H1 (cell line): Measurements from ENCODE around the gene PLEKHA5. TPM values are rescaled to one million over a fixed set of nuclear protein-coding genes. Genes with fewer than 3 reads are reported as not detected.

Experiments
- CTCF ChIA-PET: fragments of 300-600 bp; sonication (Branson Sonifier 250); formaldehyde crosslinking; loops from one replicate; lab custom pipeline; 2021; ENCODE audit not compliant: partially characterized antibody; lab: Charles Lee
- POLR2A ChIA-PET: fragments of 300-600 bp; sonication (Branson Sonifier 250); formaldehyde crosslinking; loops from one replicate; lab custom pipeline; 2021; ENCODE audit warnings: inconsistent platforms; ENCODE audit not compliant: partially characterized antibody; lab: Charles Lee
- DNase-seq, 2 experiments: peaks; one replicate each; pipeline versions ENCODE4 v3.0.0 to v3.0.0-alpha.2; 2010 to 2022; ENCODE audit warnings: low spot score in 2 of 2, low read depth in 1 of 2, mixed read lengths in 1 of 2
- FAIRE-seq: peaks from 2 replicates; lab custom pipeline; 2011; peaks lifted over from hg19 to GRCh38; lab: Jason Lieb, UNC
- H2AFZ ChIP-seq: 2 replicates; pipeline ENCODE4 v1.8.1; 2012; ENCODE audit warnings: low read length, inconsistent platforms
- H2AK5ac ChIP-seq: 2 replicates; pipeline ENCODE4 v1.6.1; 2013; ENCODE audit warnings: low read depth, low read length
- H2BK120ac ChIP-seq: replicated peaks from 2 replicates; pipeline ENCODE3; 2013; ENCODE audit warnings: low read depth, low read length, inconsistent platforms
- H2BK12ac ChIP-seq: 2 replicates; pipeline ENCODE4 v1.6.1; 2013; ENCODE audit warnings: low read depth, low read length
- H2BK15ac ChIP-seq: 2 replicates; pipeline ENCODE4 v1.6.1; 2013; ENCODE audit warnings: low read length
- H2BK20ac ChIP-seq: 2 replicates; pipeline ENCODE4 v1.6.1; 2013; ENCODE audit warnings: low read length
- H2BK5ac ChIP-seq: 2 replicates; pipeline ENCODE4 v1.6.1; 2013; ENCODE audit warnings: low read depth, low read length
- H3K14ac ChIP-seq: 2 replicates; pipeline ENCODE4 v1.6.1; 2013; ENCODE audit warnings: inconsistent platforms; ENCODE audit not compliant: insufficient read length
- H3K18ac ChIP-seq: 2 replicates; pipeline ENCODE4 v1.6.1; 2013; ENCODE audit warnings: low read length; ENCODE audit errors: extremely low read depth
- H3K23ac ChIP-seq: 2 replicates; pipeline ENCODE4 v1.6.1; 2013; ENCODE audit warnings: inconsistent platforms; ENCODE audit not compliant: insufficient read length
- H3K23me2 ChIP-seq: 2 replicates; pipeline ENCODE4 v1.6.1; 2013; ENCODE audit warnings: low read depth, low read length
- H3K27ac ChIP-seq: 2 replicates; pipeline ENCODE4 v1.6.1; 2011; ENCODE audit warnings: low read depth, low read length, inconsistent platforms
- H3K27me3 ChIP-seq, 4 experiments: replicated peaks in 1 of 4; 1 replicate in 1 of 4; 2 replicates in 3 of 4; pipeline versions ENCODE4 v1.6.1 to v1.8.1; 2011 to 2013; ENCODE audit warnings: low read length in 3 of 4, mild to moderate bottlenecking in 3 of 4, inconsistent platforms in 2 of 4, mixed read lengths in 2 of 4, moderate library complexity in 1 of 4; ENCODE audit not compliant: control insufficient read depth in 3 of 4, insufficient read depth in 3 of 4; ENCODE audit errors: extremely low read depth in 1 of 4
- H3K36me3 ChIP-seq, 4 experiments: 2 replicates each; pipeline versions ENCODE4 v1.6.1 to v1.8.1; 2011 to 2013; ENCODE audit warnings: mild to moderate bottlenecking in 4 of 4, low read length in 3 of 4, moderate library complexity in 2 of 4, control low read depth in 1 of 4, inconsistent platforms in 1 of 4; ENCODE audit not compliant: insufficient read depth in 4 of 4, control insufficient read depth in 2 of 4
- H3K4ac ChIP-seq: replicated peaks from 2 replicates; pipeline ENCODE3; 2013; ENCODE audit warnings: low read length, low read depth, mixed read lengths, inconsistent platforms; ENCODE audit not compliant: insufficient read length
- H3K4me1 ChIP-seq, 4 experiments: replicated peaks in 1 of 4; 1 replicate in 1 of 4; 2 replicates in 3 of 4; pipeline versions ENCODE4 v1.6.1 to v1.8.1; 2011 to 2013; ENCODE audit warnings: low read length in 3 of 4, inconsistent platforms in 2 of 4, mixed read lengths in 1 of 4; ENCODE audit not compliant: insufficient read depth in 4 of 4, control insufficient read depth in 3 of 4
- H3K4me2 ChIP-seq, 2 experiments: 2 replicates each; pipeline versions ENCODE4 v1.6.1 to v1.8.1; 2011 to 2013; ENCODE audit warnings: low read depth in 2 of 2, low read length in 2 of 2, control low read depth in 1 of 2, inconsistent platforms in 1 of 2, mild to moderate bottlenecking in 1 of 2; ENCODE audit not compliant: insufficient read depth in 1 of 2
- H3K4me3 ChIP-seq, 4 experiments: fragments of 200-600, 300-600 bp in 1 of 4; sonication (generic), shearing (Covaris generic), sonication (Bioruptor Twin) in 1 of 4; 2 replicates each; pipeline versions ENCODE4 v1.5.1 to v1.8.1; 2011 to 2016; ENCODE audit warnings: low read length in 4 of 4, low read depth in 3 of 4, control low read depth in 2 of 4, inconsistent platforms in 2 of 4, mild to moderate bottlenecking in 2 of 4, mixed read lengths in 1 of 4, moderate library complexity in 1 of 4; ENCODE audit not compliant: insufficient read depth in 2 of 4; ENCODE audit errors: extremely low read depth in 1 of 4
- H3K56ac ChIP-seq: replicated peaks from 2 replicates; pipeline ENCODE3; 2013; ENCODE audit warnings: low read depth, mild to moderate bottlenecking, mixed read lengths, low read length, inconsistent platforms; ENCODE audit not compliant: insufficient read length
- H3K79me1 ChIP-seq: 2 replicates; pipeline ENCODE4 v1.6.1; 2013; ENCODE audit warnings: low read depth, low read length, control low read depth
- H3K79me2 ChIP-seq, 2 experiments: 2 replicates each; pipeline versions ENCODE4 v1.6.1 to v1.8.1; 2012 to 2013; ENCODE audit warnings: low read length in 2 of 2, mild to moderate bottlenecking in 2 of 2, inconsistent platforms in 1 of 2; ENCODE audit not compliant: insufficient read depth in 2 of 2, control insufficient read depth in 1 of 2
- H3K9ac ChIP-seq, 4 experiments: replicated peaks in 1 of 4; 1 replicate in 1 of 4; 2 replicates in 3 of 4; pipeline versions ENCODE4 v1.6.1 to v1.8.1; 2011 to 2013; ENCODE audit warnings: low read depth in 3 of 4, low read length in 3 of 4, control low read depth in 2 of 4, mild to moderate bottlenecking in 2 of 4, moderate library complexity in 2 of 4, inconsistent platforms in 1 of 4; ENCODE audit errors: extremely low read depth in 1 of 4
- H3K9me3 ChIP-seq, 2 experiments: 2 replicates each; pipeline versions ENCODE4 v1.6.1 to v1.8.1; 2012 to 2013; ENCODE audit warnings: mild to moderate bottlenecking in 2 of 2, moderate library complexity in 2 of 2, control low read depth in 1 of 2, inconsistent platforms in 1 of 2, low read depth in 1 of 2, low read length in 1 of 2, mixed read lengths in 1 of 2; ENCODE audit not compliant: insufficient read depth in 2 of 2
- H4K20me1 ChIP-seq, 2 experiments: replicated peaks in 1 of 2; 2 replicates each; pipeline versions ENCODE3 to v1.8.1; 2011 to 2013; ENCODE audit warnings: inconsistent platforms in 2 of 2, low read length in 2 of 2, mild to moderate bottlenecking in 1 of 2; ENCODE audit not compliant: insufficient read depth in 2 of 2, control insufficient read depth in 1 of 2
- H4K5ac ChIP-seq: 2 replicates; pipeline ENCODE4 v1.6.1; 2013; ENCODE audit warnings: low read length, low read depth, mixed read lengths, inconsistent platforms; ENCODE audit not compliant: insufficient read length
- H4K8ac ChIP-seq: 2 replicates; pipeline ENCODE4 v1.8.0; 2013; ENCODE audit warnings: mild to moderate bottlenecking, moderate library complexity, low read length, inconsistent platforms; ENCODE audit not compliant: insufficient read depth; ENCODE audit errors: extremely low read depth
- H4K91ac ChIP-seq: replicated peaks from 2 replicates; pipeline ENCODE3; 2013; ENCODE audit warnings: low read length, mixed read lengths, inconsistent platforms; ENCODE audit not compliant: insufficient read length
- CHD1 ChIP-seq: IDR thresholded peaks from 2 replicates; pipeline ENCODE4 v1.6.1; 2012; ENCODE audit warnings: low read depth, low read length, improper control_type of control experiment
- CREB1 ChIP-seq: IDR thresholded peaks from 2 replicates; pipeline ENCODE4 v1.6.1; 2012; ENCODE audit warnings: inconsistent platforms
- CTBP2 ChIP-seq: IDR thresholded peaks from 2 replicates; pipeline ENCODE4 v1.7.0; 2011; ENCODE audit warnings: borderline replicate concordance, mild to moderate bottlenecking, moderate library complexity, mixed read lengths, low read length; ENCODE audit not compliant: insufficient read depth, insufficient read length
- JUN ChIP-seq: IDR thresholded peaks from 2 replicates; pipeline ENCODE4 v1.6.1; 2011; ENCODE audit warnings: low read depth, mild to moderate bottlenecking, improper control_type of control experiment, low read length
- KDM5A ChIP-seq: fragments of 200-600 bp; IDR thresholded peaks from 2 replicates; pipeline ENCODE4 v1.7.1; 2012; ENCODE audit warnings: mild to moderate bottlenecking, low read length, inconsistent platforms, mixed read lengths
- NRF1 ChIP-seq: IDR thresholded peaks from 2 replicates; pipeline ENCODE4 v1.6.1; 2011; ENCODE audit warnings: mild to moderate bottlenecking, low read depth, low read length, improper control_type of control experiment
- POU5F1 ChIP-seq: IDR thresholded peaks from 2 replicates; pipeline ENCODE4 v1.6.1; 2011; ENCODE audit warnings: low read depth, mild to moderate bottlenecking, low read length, moderate library complexity
- RXRA ChIP-seq: IDR thresholded peaks from 2 replicates; pipeline ENCODE4 v1.6.1; 2011; ENCODE audit warnings: low read depth, mild to moderate bottlenecking, low read length, moderate library complexity; ENCODE audit not compliant: insufficient read depth
- SIN3A ChIP-seq, 2 experiments: IDR thresholded peaks in 1 of 2; conservative IDR thresholded peaks in 1 of 2; 2 replicates each; pipeline ENCODE4 v1.6.1; 2011 to 2012; ENCODE audit warnings: low read length in 2 of 2, improper control_type of control experiment in 1 of 2, low read depth in 1 of 2, mild to moderate bottlenecking in 1 of 2
- SUZ12 ChIP-seq: fragments of 200-600 bp; sonication (generic); IDR thresholded peaks from 2 replicates; pipeline ENCODE4 v1.6.1; 2012; ENCODE audit warnings: mild to moderate bottlenecking, inconsistent platforms, low read length, moderate library complexity, mixed read lengths
- TAF1 ChIP-seq: IDR thresholded peaks from 2 replicates; pipeline ENCODE4 v1.6.1; 2011; ENCODE audit warnings: mild to moderate bottlenecking, low read depth, low read length
- TBP ChIP-seq: IDR thresholded peaks from 2 replicates; pipeline ENCODE4 v1.6.1; 2011; ENCODE audit warnings: low read depth, low read length, improper control_type of control experiment
- TCF12 ChIP-seq: IDR thresholded peaks from 2 replicates; pipeline ENCODE4 v1.6.1; 2011; ENCODE audit warnings: low read depth, mild to moderate bottlenecking, low read length
- WGBS, 2 experiments: shearing (Covaris generic) in 1 of 2; methylation state at CpG; one replicate each; pipeline versions ENCODE4 v1.1.6 to v1.1.7; 2013 to 2015; ENCODE audit warnings: low lambda C conversion rate in 2 of 2, mixed read lengths in 2 of 2, inconsistent platforms in 1 of 2, low coverage in 1 of 2, missing lambda C conversion rate in 1 of 2; ENCODE audit not compliant: insufficient replicate concordance in 2 of 2, insufficient coverage in 1 of 2, insufficient read length in 1 of 2; ENCODE audit errors: extremely low coverage in 1 of 2, missing lambda C conversion rate in 1 of 2; 5-methylcytosine and 5-hydroxymethylcytosine counted together
- polyA plus RNA-seq, 7 experiments: library from polyadenylated mRNA; depleted of rRNA in 3 of 7; stranded (reverse) in 5 of 7; unstranded in 2 of 7; fragments of >200 nt in 5 of 7; fragments of 200-250 nt in 2 of 7; gene quantifications; 1 replicate in 5 of 7; 2 replicates in 1 of 7; 4 replicates in 1 of 7; pipeline versions ENCODE4 v1.2.1 to v1.2.3, GENCODE V29; 2011 to 2013; ENCODE audit warnings: missing spikeins in 2 of 7, mixed read lengths in 2 of 7
- total RNA-seq: library from RNA; stranded (reverse); fragmentation: NEBNext Ultra II Directional; extraction: Animal tissue kit (Norgen Biotek cat#: 25700); gene quantifications from 2 replicates; pipeline ENCODE4 v1.2.1, GENCODE V29; 2021
- TF ChIP-seq, protein P1 (sequence below): IDR thresholded peaks from 2 replicates; pipeline ENCODE4 v1.6.1; 2012; ENCODE audit warnings: inconsistent platforms

Gene PLEKHA5
- total and polyA plus RNA-seq, 2 of the 8 experiments (the other 6 are each of a cell fraction or from before 2014, with no cell fraction given), result 17.2 to 66.1 TPM

DNA sequence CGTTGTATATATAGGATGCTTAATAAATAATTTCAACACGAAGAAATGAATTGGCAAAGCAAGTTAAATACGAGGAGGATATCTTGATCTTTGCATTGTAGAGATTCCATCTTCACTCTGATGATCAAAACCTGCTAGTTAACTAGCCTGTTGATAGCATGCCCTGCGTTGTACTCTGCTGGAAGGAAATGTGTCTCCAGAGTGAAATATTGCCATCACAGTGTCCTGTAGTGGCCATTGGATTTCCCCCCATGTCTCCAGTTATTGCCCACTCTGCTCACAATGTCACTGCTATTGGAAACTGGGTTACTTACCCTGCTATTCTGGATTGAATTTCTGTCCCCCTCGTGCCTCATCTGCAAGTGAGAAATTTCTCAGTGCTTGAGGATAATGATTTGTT lies 109.6 kb downstream of the PLEKHA5 start:
- ChIA-PET POLR2A (no interaction called here), CTCF (interaction anchor here (1.1 kb wide), 1 partner anchor 9 kb away, joined by 4 read pairs; no protein-coding TSS in a partner anchor)
- Histone ChIP-seq H3K23ac (no peak overlapping the region), H3K9ac (no peak overlapping the region), H3K56ac (no peak overlapping the region), H3K79me2 (peaks cover 5 to 87% of the 10 kb centered on the region in 2 experiments; a peak in 3 of 4 replicates), H3K36me3 (no peaks in the 10 kb centered on the region), H3K9me3 (no peaks in the 10 kb centered on the region), H3K4me3 (no peak overlapping the region), H3K4me2 (no peak overlapping the region), H2AK5ac (no peak overlapping the region), H2BK12ac (no peak overlapping the region), H3K23me2 (no peaks in the 10 kb centered on the region), H2BK120ac (no peak overlapping the region), H3K18ac (no peak overlapping the region), H3K14ac (no peak overlapping the region), H3K79me1 (no peaks in the 10 kb centered on the region; the same call in 1 of the 2 replicates), H3K27ac (no peak overlapping the region), H2BK5ac (no peak overlapping the region), H2BK15ac (no peak overlapping the region), H3K4ac (no peak overlapping the region), H4K8ac (no peak overlapping the region), H3K27me3 (no peaks in the 10 kb centered on the region), H3K4me1 (peaks cover 0 to 8% (median 4%) of the 10 kb centered on the region in 4 experiments; a peak in 4 of 7 replicates), H4K5ac (no peak overlapping the region), H2AFZ (no peak overlapping the region), H4K91ac (no peak overlapping the region), H4K20me1 (peaks cover 4 to 5% of the 10 kb centered on the region in 2 experiments), H2BK20ac (no peak overlapping the region)
- DNase-seq, result no peak
- WGBS, 2 experiments, result 81% methylated on average over 5 of the region's 5 CpGs; no CpG with 5 or more reads in 1 of the 2 experiments
- no peak for FAIRE-seq
- TF ChIP-seq JUN (no peak), RXRA (no peak), KDM5A (no peak), NRF1 (no peak), SIN3A (conservative IDR thresholded peaks at IDR 0.05 in 1 of 2, IDR thresholded peaks at IDR 0.05 in 1 of 2; ENCODE audit: low read depth in 1 of 2, low read length in 2 of 2) (no peak), POU5F1 (no peak), SUZ12 (no peak), TCF12 (no peak), CHD1 (no peak), CTBP2 (no peak), TBP (no peak), CREB1 (no peak), TAF1 (no peak)
- TF ChIP-seq, protein P1, sequence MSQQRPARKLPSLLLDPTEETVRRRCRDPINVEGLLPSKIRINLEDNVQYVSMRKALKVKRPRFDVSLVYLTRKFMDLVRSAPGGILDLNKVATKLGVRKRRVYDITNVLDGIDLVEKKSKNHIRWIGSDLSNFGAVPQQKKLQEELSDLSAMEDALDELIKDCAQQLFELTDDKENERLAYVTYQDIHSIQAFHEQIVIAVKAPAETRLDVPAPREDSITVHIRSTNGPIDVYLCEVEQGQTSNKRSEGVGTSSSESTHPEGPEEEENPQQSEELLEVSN, result no peak
